Measurements from ENCODE around the gene TTC38.

- TF ChIP-seq CTCF (IDR thresholded peaks at IDR 0.05; ENCODE audit: insufficient read depth, low read depth, low read length) (no peak), EZH2 (IDR thresholded peaks at IDR 0.05; ENCODE audit: insufficient read depth, low read length) (no peak)
Observed at GRCh38 chr22:46322711-46323110, 54.9 kb downstream of the TTC38 start.

Data from astrocyte (in vitro differentiated cells and primary cell).